MCF 10A (cell line): Measurements from ENCODE around the gene PRODH. TPM values are rescaled to one million over a fixed set of nuclear protein-coding genes. Genes with fewer than 3 reads are reported as not detected.

Experiments used
- Bru-seq: library from RNA; stranded (reverse); fragments of 400-500 nt; gene quantifications from one replicate; lab custom pipeline; 2021; lab: Mats Ljungman, UMichigan
- BruChase-seq, 2 experiments: library from RNA; stranded (reverse); fragments of 400-500 nt; gene quantifications; one replicate each; lab custom pipeline; 2021; lab: Mats Ljungman, UMichigan
- BruUV-seq: library from RNA; stranded (reverse); fragments of 400-500 nt; replicated peaks from 2 replicates; lab custom pipeline; 2021; lab: Mats Ljungman, UMichigan
- CTCF ChIA-PET: fragments of 300-600 bp; sonication (Branson Sonifier 250); formaldehyde crosslinking; extraction: SDS; loops from one replicate; lab custom pipeline; 2021; ENCODE audit warnings: antibody characterized with exemption, inconsistent platforms; lab: Yijun Ruan, JAX
- POLR2A ChIA-PET: fragments of 300-600, 350-650 bp; sonication (Branson Sonifier 250); formaldehyde crosslinking; extraction: SDS; loops from one replicate; lab custom pipeline; 2020; ENCODE audit warnings: antibody characterized with exemption, inconsistent platforms; lab: Yijun Ruan, JAX
- DNase-seq: peaks from one replicate; pipeline ENCODE4 v3.0.0-alpha.2; 2018; ENCODE audit not compliant: unreplicated experiment
- H3K27ac Mint-ChIP-seq: one replicate; pipeline ENCODE4 v1.8.0; 2022; ENCODE audit warnings: mild to moderate bottlenecking, low read depth, mixed read lengths; ENCODE audit not compliant: unreplicated experiment
- H3K27me3 Mint-ChIP-seq: one replicate; pipeline ENCODE4 v1.8.0; 2022; ENCODE audit warnings: mixed read lengths; ENCODE audit not compliant: insufficient read depth, unreplicated experiment
- H3K36me3 Mint-ChIP-seq: one replicate; pipeline ENCODE4 v1.8.0; 2022; ENCODE audit warnings: mild to moderate bottlenecking, moderate library complexity, mixed read lengths; ENCODE audit not compliant: insufficient read depth, unreplicated experiment
- H3K4me1 Mint-ChIP-seq: one replicate; pipeline ENCODE4 v1.8.0; 2022; ENCODE audit warnings: mixed read lengths; ENCODE audit not compliant: insufficient read depth, unreplicated experiment
- H3K4me3 Mint-ChIP-seq: one replicate; pipeline ENCODE4 v1.8.0; 2022; ENCODE audit warnings: mild to moderate bottlenecking, moderate library complexity, mixed read lengths; ENCODE audit not compliant: unreplicated experiment
- H3K9me3 Mint-ChIP-seq: one replicate; pipeline ENCODE4 v1.8.0; 2022; ENCODE audit warnings: mixed read lengths; ENCODE audit not compliant: unreplicated experiment
- intact Hi-C: fragments of 100-400 bp; cut with micrococcal nuclease; formaldehyde crosslinking; loops from 2 replicates; pipeline ENCODE4 v1.14.1; 2022
- long read RNA-seq: library from polyadenylated mRNA; stranded (forward); transcript quantifications from one replicate; pipeline ENCODE4 v2.0.0, GENCODE V29; 2022
- total RNA-seq: library from RNA; stranded (reverse); gene quantifications from 2 replicates; pipeline ENCODE4 v1.2.3, GENCODE V29; 2022
- TF ChIP-seq, protein P1 (sequence below): fragments of 200-600 bp; IDR thresholded peaks from one replicate; pipeline ENCODE4 v1.8.0; 2022; ENCODE audit warnings: antibody characterized with exemption, mild to moderate bottlenecking; ENCODE audit not compliant: unreplicated experiment

PRODH gene, protein sequence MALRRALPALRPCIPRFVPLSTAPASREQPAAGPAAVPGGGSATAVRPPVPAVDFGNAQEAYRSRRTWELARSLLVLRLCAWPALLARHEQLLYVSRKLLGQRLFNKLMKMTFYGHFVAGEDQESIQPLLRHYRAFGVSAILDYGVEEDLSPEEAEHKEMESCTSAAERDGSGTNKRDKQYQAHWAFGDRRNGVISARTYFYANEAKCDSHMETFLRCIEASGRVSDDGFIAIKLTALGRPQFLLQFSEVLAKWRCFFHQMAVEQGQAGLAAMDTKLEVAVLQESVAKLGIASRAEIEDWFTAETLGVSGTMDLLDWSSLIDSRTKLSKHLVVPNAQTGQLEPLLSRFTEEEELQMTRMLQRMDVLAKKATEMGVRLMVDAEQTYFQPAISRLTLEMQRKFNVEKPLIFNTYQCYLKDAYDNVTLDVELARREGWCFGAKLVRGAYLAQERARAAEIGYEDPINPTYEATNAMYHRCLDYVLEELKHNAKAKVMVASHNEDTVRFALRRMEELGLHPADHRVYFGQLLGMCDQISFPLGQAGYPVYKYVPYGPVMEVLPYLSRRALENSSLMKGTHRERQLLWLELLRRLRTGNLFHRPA
- total RNA-seq: 6.0 and 8.4 TPM in 2 replicates
- Bru-seq, nascent RNA: not detected
- percentile 7 among the genes with signal in this experiment for BruChase-seq, experiment 1, labeled RNA remaining after a 6-hour chase
- percentile 9 among the genes with signal in this experiment for BruChase-seq, experiment 2, labeled RNA remaining after a 2-hour chase
- long read RNA-seq: 0 reads

DNA sequence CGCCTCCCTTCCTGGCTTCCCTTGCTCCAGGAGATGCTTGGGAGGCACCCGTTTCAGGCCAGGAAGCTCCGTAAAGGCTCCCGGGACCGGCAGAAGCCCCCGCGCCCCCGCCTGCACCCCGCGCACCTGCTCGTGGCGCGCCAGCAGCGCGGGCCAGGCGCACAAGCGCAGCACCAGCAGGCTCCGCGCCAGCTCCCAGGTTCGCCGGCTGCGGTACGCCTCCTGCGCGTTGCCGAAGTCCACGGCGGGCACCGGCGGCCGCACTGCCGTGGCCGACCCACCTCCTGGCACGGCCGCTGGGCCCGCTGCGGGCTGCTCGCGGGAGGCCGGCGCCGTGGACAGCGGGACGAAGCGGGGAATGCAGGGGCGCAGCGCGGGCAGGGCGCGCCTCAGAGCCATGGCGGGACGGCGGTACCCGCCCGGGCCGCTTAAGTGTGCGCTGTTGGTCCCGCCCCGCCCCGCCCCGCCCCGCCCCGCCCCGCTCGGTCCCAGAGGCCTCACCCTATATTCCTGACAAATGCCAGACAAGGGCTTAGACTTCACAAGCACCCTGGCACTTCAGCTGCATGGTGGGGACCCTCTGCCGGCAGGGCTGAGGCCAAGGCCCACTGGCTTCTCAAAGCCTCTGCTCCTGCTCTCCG lies at the start of gene PRODH:
TSS of gene PRODH (minus strand) at position 405 of the 641 bp plus-strand sequence. CDS start at position 399, 6 bp downstream.
- H3K36me3 Mint-ChIP-seq: no peaks in the 10 kb centered on the region
- DNase-seq: no peak
- H3K9me3 Mint-ChIP-seq: no peaks in the 10 kb centered on the region
- TF ChIP-seq, protein P1, sequence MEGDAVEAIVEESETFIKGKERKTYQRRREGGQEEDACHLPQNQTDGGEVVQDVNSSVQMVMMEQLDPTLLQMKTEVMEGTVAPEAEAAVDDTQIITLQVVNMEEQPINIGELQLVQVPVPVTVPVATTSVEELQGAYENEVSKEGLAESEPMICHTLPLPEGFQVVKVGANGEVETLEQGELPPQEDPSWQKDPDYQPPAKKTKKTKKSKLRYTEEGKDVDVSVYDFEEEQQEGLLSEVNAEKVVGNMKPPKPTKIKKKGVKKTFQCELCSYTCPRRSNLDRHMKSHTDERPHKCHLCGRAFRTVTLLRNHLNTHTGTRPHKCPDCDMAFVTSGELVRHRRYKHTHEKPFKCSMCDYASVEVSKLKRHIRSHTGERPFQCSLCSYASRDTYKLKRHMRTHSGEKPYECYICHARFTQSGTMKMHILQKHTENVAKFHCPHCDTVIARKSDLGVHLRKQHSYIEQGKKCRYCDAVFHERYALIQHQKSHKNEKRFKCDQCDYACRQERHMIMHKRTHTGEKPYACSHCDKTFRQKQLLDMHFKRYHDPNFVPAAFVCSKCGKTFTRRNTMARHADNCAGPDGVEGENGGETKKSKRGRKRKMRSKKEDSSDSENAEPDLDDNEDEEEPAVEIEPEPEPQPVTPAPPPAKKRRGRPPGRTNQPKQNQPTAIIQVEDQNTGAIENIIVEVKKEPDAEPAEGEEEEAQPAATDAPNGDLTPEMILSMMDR: no peak
- H3K27me3 Mint-ChIP-seq: no peaks in the 10 kb centered on the region
- no peak within 1 kb of the TSS for H3K27ac Mint-ChIP-seq
- POLR2A ChIA-PET: interaction anchor here (2.8 kb wide), 1 partner anchor 30 kb away, joined by 12 read pairs; the partner anchor contains the start of gene DGCR6
- intact Hi-C loops: no loop called here
- CTCF ChIA-PET: interaction anchor here (0.6 to 1.0 kb wide), 2 partner anchors 29 to 210 kb away, joined by 3 to 5 read pairs; partner anchors contain the start of gene DGCR6
- H3K4me3 Mint-ChIP-seq: no peak within 1 kb of the TSS
- no TSS peak for BruUV-seq
- H3K4me1 Mint-ChIP-seq: no peaks in the 10 kb centered on the region

DNA sequence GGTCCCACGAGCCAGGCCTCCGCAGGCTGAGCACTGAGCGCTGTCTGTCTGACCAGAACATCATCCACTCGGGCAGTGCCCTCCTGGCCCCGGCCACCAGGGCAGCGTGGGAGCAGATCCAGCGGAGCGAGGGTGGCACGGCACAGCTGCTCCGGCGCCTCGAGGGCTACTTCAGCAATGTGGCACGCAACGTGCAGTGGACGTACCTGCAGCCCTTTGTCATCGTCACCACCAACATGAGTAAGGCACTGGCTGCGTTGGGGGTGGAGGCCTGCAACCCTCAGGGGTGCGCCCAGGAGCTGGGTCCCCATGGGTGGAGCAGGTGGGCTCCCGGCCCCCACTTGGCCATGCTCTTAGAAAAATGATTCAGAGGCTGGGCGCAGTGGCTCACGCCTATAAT lies 49.7 kb upstream of the PRODH start:
- ChIA-PET POLR2A (interaction anchor here (0.6 kb wide), 1 partner anchor 1349 kb away, joined by 3 read pairs; no protein-coding TSS in a partner anchor), CTCF (interaction anchor here (0.7 to 1.1 kb wide), 2 partner anchors 23 to 114 kb away, joined by 3 to 4 read pairs; no protein-coding TSS in a partner anchor)
- TF ChIP-seq, protein P1: no peak
- DNase-seq: no peak
- Mint-ChIP-seq H3K9me3 (no peaks in the 10 kb centered on the region), H3K4me1 (no peaks in the 10 kb centered on the region), H3K27ac (no peak overlapping the region), H3K27me3 (peaks cover 13% of the 10 kb centered on the region), H3K4me3 (no peak overlapping the region), H3K36me3 (no peaks in the 10 kb centered on the region)
- intact Hi-C loops: no loop called here
- BruUV-seq: no TSS peak

DNA sequence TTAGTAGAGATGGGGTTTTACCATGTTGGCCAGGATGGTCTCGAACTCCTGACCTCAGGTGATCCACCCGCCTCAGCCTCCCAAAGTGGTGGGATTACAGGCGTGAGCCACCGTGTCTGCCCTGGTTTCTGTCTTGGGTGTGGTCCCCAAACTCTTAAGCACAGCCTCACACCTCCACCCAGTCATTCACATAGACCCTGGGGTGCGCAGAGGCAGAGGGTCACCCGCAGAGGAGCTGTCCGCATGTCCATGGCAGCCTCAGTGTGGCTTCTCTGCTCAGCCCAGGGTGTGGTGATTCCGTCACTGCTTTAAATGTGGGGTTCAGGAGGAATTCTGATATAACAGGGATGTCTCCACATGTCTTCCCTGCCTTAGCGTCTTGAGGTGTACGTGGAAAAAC lies 48.5 kb upstream of the PRODH start:
- BruUV-seq: no TSS peak
- Mint-ChIP-seq H3K4me3 (no peak overlapping the region), H3K36me3 (no peaks in the 10 kb centered on the region), H3K27me3 (peaks cover 1% of the 10 kb centered on the region), H3K9me3 (no peaks in the 10 kb centered on the region), H3K27ac (no peak overlapping the region), H3K4me1 (no peaks in the 10 kb centered on the region)
- intact Hi-C loops: no loop called here
- ChIA-PET POLR2A (no interaction called here), CTCF (interaction anchor here (1.1 kb wide), 1 partner anchor 115 kb away, joined by 3 read pairs; no protein-coding TSS in a partner anchor)
- DNase-seq: no peak
- TF ChIP-seq, protein P1: no peak
